ENCODE measurements around the gene GRN.

Gene GRN

DNA sequence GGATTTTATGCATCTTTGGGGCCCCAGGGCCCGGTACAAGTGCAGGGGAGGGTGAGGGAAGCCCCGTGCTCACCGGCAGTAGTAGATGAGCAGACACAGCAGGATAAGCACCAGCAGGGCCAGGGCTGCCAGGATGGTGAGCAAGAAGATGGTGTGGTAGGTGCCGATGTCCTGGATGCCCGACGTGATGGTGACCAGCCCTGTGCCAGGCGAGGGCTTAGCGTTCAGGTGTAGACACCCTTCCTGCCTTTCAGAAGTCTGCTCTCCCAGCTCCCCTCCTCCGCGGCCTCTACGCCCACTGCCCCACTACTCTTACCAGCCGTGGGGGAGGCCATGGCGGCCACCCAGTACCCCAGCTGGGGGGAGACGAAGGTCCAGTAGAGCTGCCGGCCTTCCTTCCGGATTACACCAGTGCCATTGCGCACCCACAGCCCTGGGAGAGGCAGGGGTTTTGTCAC lies 10.6 kb downstream of the GRN start:
- Histone ChIP-seq H3K27ac (ENCODE audit: low read depth, low read length, poor library complexity, severe bottlenecking) (no peak overlapping the region), H3K36me3 (ENCODE audit: insufficient read depth, low read length) (no peaks in the 10 kb centered on the region), H3F3A (ENCODE audit: insufficient read depth, low read length) (no peaks in the 10 kb centered on the region), H3K4me2 (ENCODE audit: low read length) (no peak overlapping the region), H2AFZ (ENCODE audit: low read length) (no peak overlapping the region), H3K27me3 (ENCODE audit: insufficient read depth, low read length) (peaks cover 4% of the 10 kb centered on the region; the same call in 1 of the 2 replicates), H3K4me1 (ENCODE audit: insufficient read depth, low read length, severe bottlenecking) (peaks cover 5% of the 10 kb centered on the region), H3K9ac (ENCODE audit: low read length) (no peak overlapping the region), H3K79me2 (ENCODE audit: insufficient read depth, low read length) (no peaks in the 10 kb centered on the region), H3K9me3 (ENCODE audit: low read length) (no peaks in the 10 kb centered on the region), H4K20me1 (ENCODE audit: insufficient read depth, low read length) (no peaks in the 10 kb centered on the region), H3K4me3 (ENCODE audit: low read depth, low read length, poor library complexity, severe bottlenecking) (no peak overlapping the region), H3K9me2 (ENCODE audit: low read depth, low read length) (no peaks in the 10 kb centered on the region)
- TF ChIP-seq, protein P1, sequence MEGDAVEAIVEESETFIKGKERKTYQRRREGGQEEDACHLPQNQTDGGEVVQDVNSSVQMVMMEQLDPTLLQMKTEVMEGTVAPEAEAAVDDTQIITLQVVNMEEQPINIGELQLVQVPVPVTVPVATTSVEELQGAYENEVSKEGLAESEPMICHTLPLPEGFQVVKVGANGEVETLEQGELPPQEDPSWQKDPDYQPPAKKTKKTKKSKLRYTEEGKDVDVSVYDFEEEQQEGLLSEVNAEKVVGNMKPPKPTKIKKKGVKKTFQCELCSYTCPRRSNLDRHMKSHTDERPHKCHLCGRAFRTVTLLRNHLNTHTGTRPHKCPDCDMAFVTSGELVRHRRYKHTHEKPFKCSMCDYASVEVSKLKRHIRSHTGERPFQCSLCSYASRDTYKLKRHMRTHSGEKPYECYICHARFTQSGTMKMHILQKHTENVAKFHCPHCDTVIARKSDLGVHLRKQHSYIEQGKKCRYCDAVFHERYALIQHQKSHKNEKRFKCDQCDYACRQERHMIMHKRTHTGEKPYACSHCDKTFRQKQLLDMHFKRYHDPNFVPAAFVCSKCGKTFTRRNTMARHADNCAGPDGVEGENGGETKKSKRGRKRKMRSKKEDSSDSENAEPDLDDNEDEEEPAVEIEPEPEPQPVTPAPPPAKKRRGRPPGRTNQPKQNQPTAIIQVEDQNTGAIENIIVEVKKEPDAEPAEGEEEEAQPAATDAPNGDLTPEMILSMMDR (IDR thresholded peaks at IDR 0.05; ENCODE audit: low read length): no peak
- TF ChIP-seq EZH2 (IDR thresholded peaks at IDR 0.05; ENCODE audit: borderline replicate concordance, low read length): no peak

- no peaks in the 10 kb centered on the region for H3F3A ChIP-seq (ENCODE audit: insufficient read depth, low read length)
- H3K4me2 ChIP-seq (ENCODE audit: low read length): no peak overlapping the region
- H3K27ac ChIP-seq (ENCODE audit: low read depth, low read length, poor library complexity, severe bottlenecking): no peak overlapping the region
- no peaks in the 10 kb centered on the region for H4K20me1 ChIP-seq (ENCODE audit: insufficient read depth, low read length)
- H3K9me3 ChIP-seq (ENCODE audit: low read length): no peaks in the 10 kb centered on the region
- no peaks in the 10 kb centered on the region for H3K9me2 ChIP-seq (ENCODE audit: low read depth, low read length)
- H2AFZ ChIP-seq (ENCODE audit: low read length): no peak overlapping the region
- no peaks in the 10 kb centered on the region for H3K36me3 ChIP-seq (ENCODE audit: insufficient read depth, low read length)
- peaks cover 5% of the 10 kb centered on the region for H3K4me1 ChIP-seq (ENCODE audit: insufficient read depth, low read length, severe bottlenecking)
- H3K27me3 ChIP-seq (ENCODE audit: insufficient read depth, low read length): peaks cover 4% of the 10 kb centered on the region; the same call in 1 of the 2 replicates
- H3K79me2 ChIP-seq (ENCODE audit: insufficient read depth, low read length): no peaks in the 10 kb centered on the region
- H3K4me3 ChIP-seq (ENCODE audit: low read depth, low read length, poor library complexity, severe bottlenecking): no peak overlapping the region
- H3K9ac ChIP-seq (ENCODE audit: low read length): no peak overlapping the region
- no peak for TF ChIP-seq EZH2 (IDR thresholded peaks at IDR 0.05; ENCODE audit: borderline replicate concordance, low read length)
- TF ChIP-seq, protein P1 (IDR thresholded peaks at IDR 0.05; ENCODE audit: low read length): no peak
Measured at GRCh38 chr17:44356241-44356640, 11.1 kb downstream of the GRN start.

- no peak overlapping the region for H3K27ac ChIP-seq (ENCODE audit: low read depth, low read length, poor library complexity, severe bottlenecking)
- H3K36me3 ChIP-seq (ENCODE audit: insufficient read depth, low read length): no peaks in the 10 kb centered on the region
- no peak for TF ChIP-seq EZH2 (IDR thresholded peaks at IDR 0.05; ENCODE audit: borderline replicate concordance, low read length)
- TF ChIP-seq, protein P1 (IDR thresholded peaks at IDR 0.05; ENCODE audit: low read length): no peak
- no peak overlapping the region for H3K9ac ChIP-seq (ENCODE audit: low read length)
- H3K4me1 ChIP-seq (ENCODE audit: insufficient read depth, low read length, severe bottlenecking): peaks cover 10% of the 10 kb centered on the region
- H3K9me3 ChIP-seq (ENCODE audit: low read length): no peaks in the 10 kb centered on the region
- no peak overlapping the region for H3K4me2 ChIP-seq (ENCODE audit: low read length)
- no peaks in the 10 kb centered on the region for H3F3A ChIP-seq (ENCODE audit: insufficient read depth, low read length)
- H2AFZ ChIP-seq (ENCODE audit: low read length): no peak overlapping the region
- no peaks in the 10 kb centered on the region for H4K20me1 ChIP-seq (ENCODE audit: insufficient read depth, low read length)
- no peaks in the 10 kb centered on the region for H3K9me2 ChIP-seq (ENCODE audit: low read depth, low read length)
- H3K27me3 ChIP-seq (ENCODE audit: insufficient read depth, low read length): peaks cover 4% of the 10 kb centered on the region
- H3K4me3 ChIP-seq (ENCODE audit: low read depth, low read length, poor library complexity, severe bottlenecking): no peak overlapping the region
- no peaks in the 10 kb centered on the region for H3K79me2 ChIP-seq (ENCODE audit: insufficient read depth, low read length)
Measured at GRCh38 chr17:44358066-44358465, 13.0 kb downstream of the GRN start.

Data from OCI-LY1 (cell line).